HFFc6 (cell line): ENCODE measurements around the gene CYP2S1. TPM values are rescaled to one million over a fixed set of nuclear protein-coding genes. Genes with fewer than 3 reads are reported as not detected.
"Not testable (repeated sequence)": the region's sequence is repeated elsewhere in the genome, so short reads cannot be mapped to it uniquely, and the experiment has no call there.

Experiments
- DNase-seq: peaks from one replicate; pipeline ENCODE4 v3.0.0-alpha.2; 2018
- H3K27ac Mint-ChIP-seq: 2 replicates; pipeline ENCODE4 v1.8.0; 2020; ENCODE audit warnings: mild to moderate bottlenecking, mixed read lengths
- H3K27me3 Mint-ChIP-seq: 2 replicates; pipeline ENCODE4 v1.8.0; 2021; ENCODE audit warnings: mild to moderate bottlenecking, moderate library complexity, mixed read lengths; ENCODE audit not compliant: insufficient read depth
- H3K36me3 Mint-ChIP-seq: 2 replicates; pipeline ENCODE4 v1.8.0; 2021; ENCODE audit warnings: low read depth, mixed read lengths
- H3K4me1 Mint-ChIP-seq: 2 replicates; pipeline ENCODE4 v1.8.0; 2020; ENCODE audit warnings: low read depth, mixed read lengths
- H3K4me3 Mint-ChIP-seq: 2 replicates; pipeline ENCODE4 v1.8.0; 2020; ENCODE audit warnings: mild to moderate bottlenecking, moderate library complexity, mixed read lengths
- H3K9me3 Mint-ChIP-seq: 2 replicates; pipeline ENCODE4 v1.8.0; 2020; ENCODE audit warnings: mild to moderate bottlenecking, mixed read lengths
- CTCF ChIP-seq: fragments of 200-600 bp; sonication (generic); IDR thresholded peaks from 2 replicates; pipeline ENCODE4 v1.5.0; 2021; ENCODE audit warnings: antibody characterized with exemption, mild to moderate bottlenecking
- total RNA-seq, 6 experiments: library from RNA; stranded (reverse); fragmentation: NEBNext Ultra II Directional; extraction: Animal tissue kit (Norgen Biotek cat#: 25700); gene quantifications; 2 replicates in 1 of 6; 3 replicates in 5 of 6; pipeline ENCODE4 v1.2.3, GENCODE V29; 2021

Gene CYP2S1
- total RNA-seq, 6 experiments from 2014 or later: 0.65 to 1.6 (median 1.1) TPM

- H3K9me3 Mint-ChIP-seq: no peaks in the 10 kb centered on the region
- H3K36me3 Mint-ChIP-seq: no peaks in the 10 kb centered on the region
- peak overlapping the region; percentile 62 for H3K4me3 Mint-ChIP-seq
- DNase-seq: peak; percentile 70
- peak overlapping the region; percentile 65 for H3K27ac Mint-ChIP-seq
- H3K27me3 Mint-ChIP-seq: peaks cover 7% of the 10 kb centered on the region
- TF ChIP-seq CTCF: no peak
- H3K4me1 Mint-ChIP-seq: peaks cover 13% of the 10 kb centered on the region
These were observed 16.9 kb upstream of the CYP2S1 start for GRCh38 chr19:41175801-41176777.

- H3K36me3 Mint-ChIP-seq, H3K9me3 Mint-ChIP-seq, H3K27me3 Mint-ChIP-seq, H3K4me3 Mint-ChIP-seq, H3K27ac Mint-ChIP-seq, DNase-seq: not testable (repeated sequence)
- peaks cover 13% of the 10 kb centered on the region for H3K4me1 Mint-ChIP-seq
These were observed 12.8 kb upstream of the CYP2S1 start for GRCh38 chr19:41180173-41180572.

- no peak for TF ChIP-seq CTCF
- H3K4me1 Mint-ChIP-seq: peaks cover 1% of the 10 kb centered on the region
- H3K36me3 Mint-ChIP-seq: no peaks in the 10 kb centered on the region
- H3K27ac Mint-ChIP-seq: no peak overlapping the region
- no peak for DNase-seq
- H3K4me3 Mint-ChIP-seq: no peak overlapping the region
- peaks cover 27% of the 10 kb centered on the region for H3K27me3 Mint-ChIP-seq
- H3K9me3 Mint-ChIP-seq: no peaks in the 10 kb centered on the region
These were observed 5.8 kb upstream of the CYP2S1 start for GRCh38 chr19:41186971-41187883.

GRCh38 chr19:41187884-41188279, 5.1 kb upstream of the CYP2S1 start:
- peaks cover 30% of the 10 kb centered on the region for H3K27me3 Mint-ChIP-seq
- peaks cover 8% of the 10 kb centered on the region for H3K4me1 Mint-ChIP-seq
- no peaks in the 10 kb centered on the region for H3K9me3 Mint-ChIP-seq
- no peak overlapping the region for H3K27ac Mint-ChIP-seq
- H3K36me3 Mint-ChIP-seq: no peaks in the 10 kb centered on the region
- DNase-seq: no peak
- no peak overlapping the region for H3K4me3 Mint-ChIP-seq
- TF ChIP-seq CTCF: no peak

- Mint-ChIP-seq H3K9me3 (no peaks in the 10 kb centered on the region), H3K4me3 (no peak overlapping the region), H3K36me3 (no peaks in the 10 kb centered on the region), H3K27ac (no peak overlapping the region), H3K27me3 (peaks cover 32% of the 10 kb centered on the region), H3K4me1 (peaks cover 16% of the 10 kb centered on the region)
- DNase-seq: no peak
- no peak for TF ChIP-seq CTCF
These were observed 3.5 kb upstream of the CYP2S1 start for GRCh38 chr19:41189425-41190065.
